Sigmoid colon (tissue), 7 donors: ENCODE results near the gene UQCC5. TPM values are rescaled to one million over a fixed set of nuclear protein-coding genes. Genes with fewer than 3 reads are reported as not detected.

Experiments
- DNase-seq: peaks from one replicate; pipeline ENCODE4 v3.0.0-alpha.2; 2019
- H3K27ac ChIP-seq, 4 donors: fragments of 200-600 bp; sonication (generic); one replicate each; pipeline ENCODE4 v1.5.1; 2016 to 2019; ENCODE audit warnings: mild to moderate bottlenecking in 1 of 4
- H3K27me3 ChIP-seq, 3 donors: fragments of 200-600 bp; sonication (generic); one replicate each; pipeline ENCODE4 v1.5.1; 2019; ENCODE audit warnings: mild to moderate bottlenecking in 1 of 3
- H3K36me3 ChIP-seq, 4 donors: fragments of 200-600 bp; sonication (generic); one replicate each; pipeline ENCODE4 v1.5.1; 2016 to 2019
- H3K4me1 ChIP-seq, 4 donors: fragments of 200-600 bp; sonication (generic); one replicate each; pipeline ENCODE4 v1.5.1; 2017 to 2019
- H3K4me3 ChIP-seq, 4 donors: fragments of 200-600 bp; sonication (generic); one replicate each; pipeline ENCODE4 v1.5.1; 2017 to 2019; ENCODE audit warnings: mild to moderate bottlenecking in 2 of 4, moderate library complexity in 1 of 4
- H3K9me3 ChIP-seq, 4 donors: fragments of 200-600 bp in 3 of 4; sonication (generic) in 3 of 4; one replicate each; pipeline versions ENCODE4 v1.5.1 to v1.6.1; 2013 to 2019
- EP300 ChIP-seq, 4 donors: sonication (generic); formaldehyde crosslinking; IDR thresholded peaks; one replicate each; pipeline ENCODE4 v1.6.1; 2017; ENCODE audit warnings: antibody characterized with exemption in 4 of 4
- POLR2A ChIP-seq, 2 donors: fragments of 450-650 bp; IDR thresholded peaks; one replicate each; pipeline ENCODE4 v1.6.1; 2016; ENCODE audit warnings: antibody characterized with exemption in 2 of 2, mild to moderate bottlenecking in 2 of 2, moderate library complexity in 2 of 2
- POLR2AphosphoS5 ChIP-seq, 4 donors: sonication (generic); formaldehyde crosslinking; IDR thresholded peaks; one replicate each; pipeline ENCODE4 v1.6.1; 2017; ENCODE audit warnings: antibody characterized with exemption in 4 of 4
- WGBS, 2 donors: extraction: QIAGEN DNeasy Blood & Tissue Kit; methylation state at CpG; one replicate each; pipeline ENCODE4 v1.1.7; 2013; 5-methylcytosine and 5-hydroxymethylcytosine counted together
- intact Hi-C: fragments of 100-400 bp; cut with DNase I; formaldehyde crosslinking; loops from one replicate; pipeline ENCODE4 v1.15.1; 2023
- polyA plus RNA-seq, 3 donors: library from polyadenylated mRNA; stranded (reverse); fragments of 200-250 nt; gene quantifications; one replicate each; pipeline ENCODE4 v1.2.3, GENCODE V29; 2013
- total RNA-seq, 4 donors: library from RNA; depleted of rRNA; stranded (reverse); fragments of >200 nt; gene quantifications; one replicate each; pipeline ENCODE4 v1.1.0, GENCODE V29; 2016
- TF ChIP-seq, protein P1 (sequence below), 4 experiments: fragments of 450-650 bp in 3 of 4; fragments of 200-600 bp in 1 of 4; IDR thresholded peaks; one replicate each; pipeline ENCODE4 v1.5.1; 2016 to 2019; ENCODE audit warnings: antibody characterized with exemption in 4 of 4, mild to moderate bottlenecking in 3 of 4, moderate library complexity in 2 of 4
- donor health status: healthy with polysubstance abuse.
- donor health status: Bipolar disorder and iron deficiency.
- donor health status: healthy.

Gene UQCC5
- total and polyA plus RNA-seq, 7 donors: 0.54 to 15.6 (median 2.9) TPM

- WGBS, 2 donors: 68 to 86% methylated on average over 25 of the region's 25 CpGs
- H3K4me3 ChIP-seq: peak overlapping the region; percentile 22 to 38 (median 34)
- intact Hi-C loops: no loop called here
- H3K27me3 ChIP-seq: no peaks in the 10 kb centered on the region
- H3K4me1 ChIP-seq: peaks cover 0 to 12% (median 3%) of the 10 kb centered on the region in 4 donors
- no peak for TF ChIP-seq EP300 (IDR thresholded peaks at IDR 0.05)
- TF ChIP-seq, protein P1, sequence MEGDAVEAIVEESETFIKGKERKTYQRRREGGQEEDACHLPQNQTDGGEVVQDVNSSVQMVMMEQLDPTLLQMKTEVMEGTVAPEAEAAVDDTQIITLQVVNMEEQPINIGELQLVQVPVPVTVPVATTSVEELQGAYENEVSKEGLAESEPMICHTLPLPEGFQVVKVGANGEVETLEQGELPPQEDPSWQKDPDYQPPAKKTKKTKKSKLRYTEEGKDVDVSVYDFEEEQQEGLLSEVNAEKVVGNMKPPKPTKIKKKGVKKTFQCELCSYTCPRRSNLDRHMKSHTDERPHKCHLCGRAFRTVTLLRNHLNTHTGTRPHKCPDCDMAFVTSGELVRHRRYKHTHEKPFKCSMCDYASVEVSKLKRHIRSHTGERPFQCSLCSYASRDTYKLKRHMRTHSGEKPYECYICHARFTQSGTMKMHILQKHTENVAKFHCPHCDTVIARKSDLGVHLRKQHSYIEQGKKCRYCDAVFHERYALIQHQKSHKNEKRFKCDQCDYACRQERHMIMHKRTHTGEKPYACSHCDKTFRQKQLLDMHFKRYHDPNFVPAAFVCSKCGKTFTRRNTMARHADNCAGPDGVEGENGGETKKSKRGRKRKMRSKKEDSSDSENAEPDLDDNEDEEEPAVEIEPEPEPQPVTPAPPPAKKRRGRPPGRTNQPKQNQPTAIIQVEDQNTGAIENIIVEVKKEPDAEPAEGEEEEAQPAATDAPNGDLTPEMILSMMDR (IDR thresholded peaks at IDR 0.05): no peak
- TF ChIP-seq POLR2A (IDR thresholded peaks at IDR 0.05): no peak
- no peak for TF ChIP-seq POLR2AphosphoS5 (IDR thresholded peaks at IDR 0.05)
- no peaks in the 10 kb centered on the region for H3K36me3 ChIP-seq
- DNase-seq: no peak
- no peak overlapping the region for H3K27ac ChIP-seq
- no peaks in the 10 kb centered on the region for H3K9me3 ChIP-seq
Measured at GRCh38 chr3:52517796-52518722, 18.3 kb upstream of the UQCC5 start.

DNA sequence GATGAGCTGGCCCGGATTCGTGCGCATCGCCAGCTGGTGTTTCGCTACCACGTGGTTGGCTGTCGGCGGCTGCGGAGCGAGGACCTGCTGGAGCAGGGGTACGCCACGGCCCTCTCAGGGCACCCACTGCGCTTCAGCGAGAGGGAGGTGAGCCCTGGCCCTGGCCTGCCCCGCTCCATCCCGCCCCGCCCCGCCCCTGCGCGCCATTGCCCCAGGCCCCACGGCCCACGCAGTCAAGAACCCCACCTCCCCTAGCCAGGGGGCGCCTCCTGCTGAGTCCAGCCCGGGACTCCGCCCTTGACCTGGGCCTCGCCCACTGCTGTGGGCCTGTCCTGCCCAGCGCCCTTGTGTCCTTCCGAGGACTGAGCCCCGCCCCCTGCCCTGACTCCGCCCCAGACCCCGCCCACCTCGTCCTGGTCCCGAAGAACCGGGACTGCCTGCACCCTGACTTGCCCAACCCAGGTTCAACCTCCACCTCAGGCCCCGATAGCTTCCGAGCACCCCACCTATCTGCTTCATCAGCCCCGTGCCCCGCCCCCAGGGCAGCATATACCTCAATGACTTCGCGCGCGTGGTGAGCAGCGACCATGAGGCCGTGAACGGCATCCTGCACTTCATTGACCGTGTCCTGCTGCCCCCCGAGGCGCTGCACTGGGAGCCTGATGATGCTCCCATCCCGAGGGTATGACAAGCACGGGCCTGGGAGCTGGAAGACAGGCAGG, 17.5 kb upstream of the UQCC5 start:
- H3K4me3 ChIP-seq: peak overlapping the region; percentile 22 to 38 (median 34)
- H3K27me3 ChIP-seq: no peaks in the 10 kb centered on the region
- H3K27ac ChIP-seq: no peak overlapping the region
- H3K9me3 ChIP-seq: no peaks in the 10 kb centered on the region
- peaks cover 0 to 12% (median 3%) of the 10 kb centered on the region in 4 donors for H3K4me1 ChIP-seq
- no peak for DNase-seq
- intact Hi-C loops: no loop called here
- peaks cover 0 to 5% (median 0%) of the 10 kb centered on the region in 4 donors for H3K36me3 ChIP-seq
- WGBS, 2 donors: 35 to 66% methylated on average over 50 of the region's 50 CpGs
- TF ChIP-seq EP300 (IDR thresholded peaks at IDR 0.05): no peak
- no peak for TF ChIP-seq POLR2A (IDR thresholded peaks at IDR 0.05)
- no peak for TF ChIP-seq POLR2AphosphoS5 (IDR thresholded peaks at IDR 0.05)
- TF ChIP-seq, protein P1 (IDR thresholded peaks at IDR 0.05): no peak

GRCh38 chr3:52519445-52520140, 16.8 kb upstream of the UQCC5 start:
- no peak overlapping the region for H3K4me3 ChIP-seq
- TF ChIP-seq POLR2A (IDR thresholded peaks at IDR 0.05) (no peak), POLR2AphosphoS5 (IDR thresholded peaks at IDR 0.05) (no peak), EP300 (IDR thresholded peaks at IDR 0.05) (no peak)
- TF ChIP-seq, protein P1 (IDR thresholded peaks at IDR 0.05): no peak
- H3K4me1 ChIP-seq: peaks cover 0 to 12% (median 3%) of the 10 kb centered on the region in 4 donors
- whole genome bisulfite sequencing, 2 donors: 80 to 89% methylated on average over 22 of the region's 22 CpGs
- H3K9me3 ChIP-seq: no peaks in the 10 kb centered on the region
- no peaks in the 10 kb centered on the region for H3K27me3 ChIP-seq
- no peak for DNase-seq
- H3K36me3 ChIP-seq: peaks cover 0 to 12% (median 0%) of the 10 kb centered on the region in 4 donors
- intact Hi-C loops: no loop called here
- no peak overlapping the region for H3K27ac ChIP-seq

GRCh38 chr3:52520141-52520667, 16.2 kb upstream of the UQCC5 start:
- intact Hi-C loops: no loop called here
- no peak overlapping the region for H3K4me3 ChIP-seq
- H3K4me1 ChIP-seq: peaks cover 0 to 13% (median 6%) of the 10 kb centered on the region in 4 donors
- H3K27ac ChIP-seq: no peak overlapping the region
- no peak for DNase-seq
- H3K9me3 ChIP-seq: no peaks in the 10 kb centered on the region
- H3K27me3 ChIP-seq: no peaks in the 10 kb centered on the region
- TF ChIP-seq, protein P1 (IDR thresholded peaks at IDR 0.05): no peak
- TF ChIP-seq POLR2AphosphoS5 (IDR thresholded peaks at IDR 0.05) (no peak), EP300 (IDR thresholded peaks at IDR 0.05) (no peak), POLR2A (IDR thresholded peaks at IDR 0.05) (no peak)
- H3K36me3 ChIP-seq: peaks cover 0 to 12% (median 0%) of the 10 kb centered on the region in 4 donors
- WGBS, 2 donors: 94 to 96% methylated on average over 14 of the region's 14 CpGs
